ENCODE data around the gene C6orf47. TPM values are rescaled to one million over a fixed set of nuclear protein-coding genes. Genes with fewer than 3 reads are reported as not detected.
A peak's percentile ranks its signal among the peaks of the same experiment; 100 is the strongest.

C6orf47 gene
- total and polyA plus RNA-seq, 9 donors: 13.7 to 18.9 (median 14.8) TPM

- DNase-seq: no peak
- Histone ChIP-seq H3K9me3 (replicated peaks; ENCODE audit: control insufficient read depth, low read depth, low read length) (no peaks in the 10 kb centered on the region), H3K36me3 (ENCODE audit: control insufficient read depth, insufficient read depth, low read length) (peaks cover 83% of the 10 kb centered on the region), H3K4me1 (ENCODE audit: control insufficient read depth, insufficient read depth, low read length) (no peaks in the 10 kb centered on the region), H3K27me3 (ENCODE audit: control insufficient read depth, insufficient read depth, low read length) (no peaks in the 10 kb centered on the region), H3K27ac (ENCODE audit: low read length) (no peak overlapping the region), H3K4me3 (ENCODE audit: low read length) (no peak overlapping the region)
- 86% methylated on average over 4 of the region's 11 CpGs for WGBS (ENCODE audit: insufficient coverage)
Observed at GRCh38 chr6:31689249-31690110, 28.9 kb upstream of the C6orf47 start.

GRCh38 chr6:31687860-31688693 lies 27.5 kb upstream of the C6orf47 start:
- Histone ChIP-seq H3K27me3 (ENCODE audit: control insufficient read depth, insufficient read depth, low read length) (no peaks in the 10 kb centered on the region), H3K36me3 (ENCODE audit: control insufficient read depth, insufficient read depth, low read length) (peaks cover 74% of the 10 kb centered on the region), H3K4me1 (ENCODE audit: control insufficient read depth, insufficient read depth, low read length) (peaks cover 8% of the 10 kb centered on the region), H3K9me3 (replicated peaks; ENCODE audit: control insufficient read depth, low read depth, low read length) (no peaks in the 10 kb centered on the region), H3K4me3 (ENCODE audit: low read length) (no peak overlapping the region), H3K27ac (ENCODE audit: low read length) (no peak overlapping the region)
- WGBS (ENCODE audit: insufficient coverage): 79% methylated on average over 8 of the region's 14 CpGs
- no peak for DNase-seq

- Histone ChIP-seq H3K9me3 (replicated peaks; ENCODE audit: control insufficient read depth, low read depth, low read length) (no peaks in the 10 kb centered on the region), H3K36me3 (ENCODE audit: control insufficient read depth, insufficient read depth, low read length) (peaks cover 67% of the 10 kb centered on the region), H3K27me3 (ENCODE audit: control insufficient read depth, insufficient read depth, low read length) (peaks cover 1% of the 10 kb centered on the region), H3K4me3 (ENCODE audit: low read length) (no peak overlapping the region), H3K4me1 (ENCODE audit: control insufficient read depth, insufficient read depth, low read length) (peaks cover 12% of the 10 kb centered on the region), H3K27ac (ENCODE audit: low read length) (no peak overlapping the region)
- 73% methylated on average over 6 of the region's 8 CpGs for WGBS (ENCODE audit: insufficient coverage)
- no peak for DNase-seq
Observed at GRCh38 chr6:31687321-31687720, 26.7 kb upstream of the C6orf47 start.

GRCh38 chr6:31686483-31686882 lies 25.9 kb upstream of the C6orf47 start:
- no peak overlapping the region for H3K4me3 ChIP-seq (ENCODE audit: low read length)
- H3K36me3 ChIP-seq (ENCODE audit: control insufficient read depth, insufficient read depth, low read length): peaks cover 62% of the 10 kb centered on the region
- H3K27me3 ChIP-seq (ENCODE audit: control insufficient read depth, insufficient read depth, low read length): peaks cover 6% of the 10 kb centered on the region
- H3K27ac ChIP-seq (ENCODE audit: low read length): no peak overlapping the region
- DNase-seq: no peak
- H3K4me1 ChIP-seq (ENCODE audit: control insufficient read depth, insufficient read depth, low read length): peaks cover 15% of the 10 kb centered on the region
- 80% methylated on average over 3 of the region's 5 CpGs for WGBS (ENCODE audit: insufficient coverage)
- no peaks in the 10 kb centered on the region for H3K9me3 ChIP-seq (replicated peaks; ENCODE audit: control insufficient read depth, low read depth, low read length)

- WGBS (ENCODE audit: insufficient coverage): 54% methylated on average over 12 of the region's 13 CpGs
- peaks cover 12% of the 10 kb centered on the region for H3K27me3 ChIP-seq (ENCODE audit: control insufficient read depth, insufficient read depth, low read length)
- peaks cover 27% of the 10 kb centered on the region for H3K4me1 ChIP-seq (ENCODE audit: control insufficient read depth, insufficient read depth, low read length)
- no peak overlapping the region for H3K4me3 ChIP-seq (ENCODE audit: low read length)
- peaks cover 34% of the 10 kb centered on the region for H3K36me3 ChIP-seq (ENCODE audit: control insufficient read depth, insufficient read depth, low read length)
- DNase-seq: no peak
- no peak overlapping the region for H3K27ac ChIP-seq (ENCODE audit: low read length)
- H3K9me3 ChIP-seq (replicated peaks; ENCODE audit: control insufficient read depth, low read depth, low read length): no peaks in the 10 kb centered on the region
Observed at GRCh38 chr6:31683591-31683990, 23.0 kb upstream of the C6orf47 start.

GRCh38 chr6:31681135-31681671 lies 20.6 kb upstream of the C6orf47 start:
- peak; percentile 44 for DNase-seq
- Histone ChIP-seq H3K9me3 (replicated peaks; ENCODE audit: control insufficient read depth, low read depth, low read length) (no peaks in the 10 kb centered on the region), H3K36me3 (ENCODE audit: control insufficient read depth, insufficient read depth, low read length) (peaks cover 10% of the 10 kb centered on the region), H3K27me3 (ENCODE audit: control insufficient read depth, insufficient read depth, low read length) (peaks cover 12% of the 10 kb centered on the region), H3K4me1 (ENCODE audit: control insufficient read depth, insufficient read depth, low read length) (peaks cover 27% of the 10 kb centered on the region), H3K27ac (ENCODE audit: low read length) (peak overlapping the region; percentile 20), H3K4me3 (ENCODE audit: low read length) (peak overlapping the region; percentile 54)
- WGBS (ENCODE audit: insufficient coverage): 1% methylated on average over 33 of the region's 40 CpGs

- peaks cover 12% of the 10 kb centered on the region for H3K27me3 ChIP-seq (ENCODE audit: control insufficient read depth, insufficient read depth, low read length)
- H3K9me3 ChIP-seq (replicated peaks; ENCODE audit: control insufficient read depth, low read depth, low read length): no peaks in the 10 kb centered on the region
- DNase-seq: peak; percentile 93
- H3K4me1 ChIP-seq (ENCODE audit: control insufficient read depth, insufficient read depth, low read length): peaks cover 27% of the 10 kb centered on the region
- 3% methylated on average over 15 of the region's 17 CpGs for WGBS (ENCODE audit: insufficient coverage)
- H3K36me3 ChIP-seq (ENCODE audit: control insufficient read depth, insufficient read depth, low read length): peaks cover 3% of the 10 kb centered on the region
- H3K27ac ChIP-seq (ENCODE audit: low read length): peak within 1 kb of the TSS; percentile 59
- peak within 1 kb of the TSS; percentile 54 for H3K4me3 ChIP-seq (ENCODE audit: low read length)
Observed at GRCh38 chr6:31680226-31681134, 19.9 kb upstream of the C6orf47 start, which contains the start of gene LY6G5C. Gene LY6G5C (minus strand): TSS chr6:31681067. CDS start chr6:31680373, 694 bp downstream.

GRCh38 chr6:31677955-31678354 lies 17.4 kb upstream of the C6orf47 start:
- DNase-seq: no peak
- Histone ChIP-seq H3K9me3 (replicated peaks; ENCODE audit: control insufficient read depth, low read depth, low read length) (no peaks in the 10 kb centered on the region), H3K27ac (ENCODE audit: low read length) (no peak overlapping the region), H3K36me3 (ENCODE audit: control insufficient read depth, insufficient read depth, low read length) (peaks cover 12% of the 10 kb centered on the region), H3K4me3 (ENCODE audit: low read length) (no peak overlapping the region), H3K4me1 (ENCODE audit: control insufficient read depth, insufficient read depth, low read length) (peaks cover 18% of the 10 kb centered on the region), H3K27me3 (ENCODE audit: control insufficient read depth, insufficient read depth, low read length) (peaks cover 12% of the 10 kb centered on the region)
- 51% methylated on average over 6 of the region's 8 CpGs for WGBS (ENCODE audit: insufficient coverage)

GRCh38 chr6:31676904-31677303 lies 16.3 kb upstream of the C6orf47 start:
- no peaks in the 10 kb centered on the region for H3K9me3 ChIP-seq (replicated peaks; ENCODE audit: control insufficient read depth, low read depth, low read length)
- H3K27me3 ChIP-seq (ENCODE audit: control insufficient read depth, insufficient read depth, low read length): peaks cover 10% of the 10 kb centered on the region
- 80% methylated on average over 1 of the region's 6 CpGs for WGBS (ENCODE audit: insufficient coverage)

More at GRCh38 chr6:31676904-31677303, 16.3 kb upstream of the C6orf47 start:
- no peak overlapping the region for H3K27ac ChIP-seq (ENCODE audit: low read length)
- H3K36me3 ChIP-seq (ENCODE audit: control insufficient read depth, insufficient read depth, low read length): peaks cover 21% of the 10 kb centered on the region
- H3K4me1 ChIP-seq (ENCODE audit: control insufficient read depth, insufficient read depth, low read length): peaks cover 15% of the 10 kb centered on the region
- no peak overlapping the region for H3K4me3 ChIP-seq (ENCODE audit: low read length)
- no peak for DNase-seq
